HUES64 (cell line): ENCODE data around the gene IGF2R.
"Not testable (repeated sequence)": the region's sequence is repeated elsewhere in the genome, so short reads cannot be mapped to it uniquely, and the experiment has no call there.

Source experiments
- H3K27ac ChIP-seq: 2 replicates; pipeline ENCODE4 v1.7.0; 2013; ENCODE audit warnings: low read depth, low read length, inconsistent platforms
- H3K27me3 ChIP-seq: 2 replicates; pipeline ENCODE4 v1.6.1; 2013; ENCODE audit warnings: mild to moderate bottlenecking, low read length; ENCODE audit not compliant: insufficient read depth
- H3K36me3 ChIP-seq: 2 replicates; pipeline ENCODE4 v1.6.1; 2013; ENCODE audit warnings: mild to moderate bottlenecking, low read length; ENCODE audit not compliant: insufficient read depth
- H3K4me1 ChIP-seq: 2 replicates; pipeline ENCODE4 v1.6.1; 2013; ENCODE audit warnings: mild to moderate bottlenecking, low read length, moderate library complexity; ENCODE audit not compliant: insufficient read depth
- H3K4me3 ChIP-seq: 2 replicates; pipeline ENCODE4 v1.5.1; 2013; ENCODE audit warnings: mild to moderate bottlenecking, low read length, moderate library complexity
- H3K9ac ChIP-seq: 2 replicates; pipeline ENCODE4 v1.6.1; 2013; ENCODE audit warnings: mild to moderate bottlenecking, low read depth, low read length
- H3K9me3 ChIP-seq: 2 replicates; pipeline ENCODE4 v1.6.1; 2013; ENCODE audit warnings: low read depth, low read length; ENCODE audit not compliant: insufficient read depth
- WGBS: fragments of 150-250, 120-280 bp; methylation state at CpG from one replicate; pipeline ENCODE4 v1.1.7; 2013; ENCODE audit warnings: missing lambda C conversion rate; 5-methylcytosine and 5-hydroxymethylcytosine counted together

Gene IGF2R

GRCh38 chr6:160106010-160106409 is 137.1 kb downstream of the IGF2R start:
- 97% methylated on average over 14 of the region's 14 CpGs for WGBS
- Histone ChIP-seq H3K4me3 (no peak overlapping the region), H3K27me3 (no peaks in the 10 kb centered on the region), H3K27ac (no peak overlapping the region), H3K36me3 (peaks cover 35% of the 10 kb centered on the region), H3K4me1 (0 out of 2 replicates have a peak, but pooled peaks cover 2% of the 10 kb centered on the region), H3K9ac (no peak overlapping the region), H3K9me3 (no peaks in the 10 kb centered on the region)

DNA sequence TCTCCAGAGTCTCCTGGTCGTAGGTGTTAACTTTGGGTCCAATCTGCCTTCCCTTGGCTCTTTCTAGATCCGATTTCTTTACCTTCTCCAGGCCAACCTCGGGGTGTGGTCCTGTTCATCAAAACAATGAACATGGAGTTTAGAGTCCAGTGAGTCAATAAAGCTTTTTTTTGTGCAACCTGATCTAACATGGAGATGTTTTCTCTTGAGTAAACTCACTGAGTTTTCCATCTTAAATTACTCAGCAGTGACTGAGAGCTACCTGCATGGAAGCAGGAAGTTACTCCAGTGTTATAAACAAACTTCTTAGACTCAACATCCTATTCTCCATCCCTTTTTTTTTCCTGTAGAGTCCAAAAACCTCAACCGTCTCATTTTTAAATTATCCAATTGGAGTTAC is 137.8 kb downstream of the IGF2R start:
- H3K4me3 ChIP-seq: no peak overlapping the region
- peaks cover 32% of the 10 kb centered on the region for H3K36me3 ChIP-seq
- no peak overlapping the region for H3K27ac ChIP-seq
- H3K27me3 ChIP-seq: no peaks in the 10 kb centered on the region
- no peaks in the 10 kb centered on the region for H3K9me3 ChIP-seq
- H3K9ac ChIP-seq: no peak overlapping the region
- peaks cover 4% of the 10 kb centered on the region; the same call in 1 of the 2 replicates for H3K4me1 ChIP-seq
- 96% methylated on average over 4 of the region's 4 CpGs for WGBS

GRCh38 chr6:160108077-160108476 is 139.2 kb downstream of the IGF2R start:
- Histone ChIP-seq H3K27ac (no peak overlapping the region), H3K4me1 (peaks cover 7% of the 10 kb centered on the region; the same call in 1 of the 2 replicates), H3K9me3 (no peaks in the 10 kb centered on the region), H3K9ac (no peak overlapping the region), H3K27me3 (no peaks in the 10 kb centered on the region), H3K36me3 (peaks cover 26% of the 10 kb centered on the region), H3K4me3 (no peak overlapping the region)
- 93% methylated on average over 5 of the region's 5 CpGs for WGBS

- Histone ChIP-seq H3K9me3 (no peaks in the 10 kb centered on the region), H3K27me3 (no peaks in the 10 kb centered on the region), H3K9ac (no peak overlapping the region), H3K27ac (no peak overlapping the region), H3K36me3 (peaks cover 4% of the 10 kb centered on the region), H3K4me1 (peaks cover 7% of the 10 kb centered on the region; the same call in 1 of the 2 replicates), H3K4me3 (no peak overlapping the region)
Measured at GRCh38 chr6:160110586-160111123, 141.8 kb downstream of the IGF2R start.

DNA sequence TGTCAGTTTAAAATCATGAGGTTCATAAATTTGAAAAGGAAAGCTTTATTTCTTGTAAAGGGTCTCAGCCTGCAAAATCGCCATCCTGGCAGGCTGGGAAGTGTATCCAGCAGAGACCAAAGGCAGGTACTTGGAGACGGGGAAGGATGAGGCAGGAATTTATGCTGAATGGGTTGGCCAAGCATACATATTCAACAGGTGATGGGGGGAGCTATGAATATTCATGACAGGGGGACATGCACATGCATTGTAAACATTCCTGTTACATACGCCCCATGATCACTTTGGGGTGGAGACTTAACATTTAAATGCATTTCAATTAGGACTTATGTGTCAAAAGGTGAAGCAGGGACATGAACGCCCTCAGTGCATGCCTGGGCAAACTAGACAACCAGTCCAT is 142.9 kb downstream of the IGF2R start:
- 63% methylated on average over 4 of the region's 4 CpGs for WGBS
- Histone ChIP-seq H3K9me3 (no peaks in the 10 kb centered on the region), H3K27me3 (no peaks in the 10 kb centered on the region), H3K36me3 (no peaks in the 10 kb centered on the region; the same call in 1 of the 2 replicates), H3K27ac (peak overlapping the region; percentile 15; the same call in 1 of the 2 replicates), H3K4me1 (peaks cover 7% of the 10 kb centered on the region; the same call in 1 of the 2 replicates), H3K4me3 (no peak overlapping the region), H3K9ac (no peak overlapping the region)

DNA sequence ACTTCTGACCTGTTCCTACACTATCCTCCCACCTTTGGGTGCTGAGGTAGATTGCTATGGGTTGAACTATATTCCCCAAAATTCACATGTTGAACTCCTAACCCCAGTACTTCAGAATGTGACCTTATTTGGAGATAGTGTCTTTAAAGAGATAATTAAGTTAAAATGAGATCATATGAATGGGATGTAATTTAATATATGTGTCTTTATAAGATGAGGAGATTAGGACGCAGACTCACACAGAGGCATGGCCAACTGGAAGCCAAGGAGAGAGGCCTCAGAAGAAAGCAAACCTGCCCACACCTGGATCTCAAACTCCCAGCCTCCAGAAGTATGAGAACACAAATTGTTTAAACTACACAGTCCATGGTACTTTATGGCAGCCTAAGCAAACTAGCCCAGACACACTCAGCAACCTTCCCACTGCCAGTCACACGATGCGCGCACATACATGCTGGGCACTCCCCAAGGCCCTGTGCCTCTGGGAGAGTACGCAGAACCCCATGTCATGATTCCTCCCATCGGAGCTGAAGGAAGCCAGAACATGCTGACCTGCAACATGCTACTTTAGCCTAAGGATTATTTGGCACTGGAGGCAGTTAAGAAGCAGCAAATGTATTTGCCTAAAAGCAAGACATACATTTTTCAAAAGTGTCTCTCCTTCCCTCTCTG is 143.9 kb downstream of the IGF2R start:
- Histone ChIP-seq H3K4me1 (peaks cover 7% of the 10 kb centered on the region; the same call in 1 of the 2 replicates), H3K36me3 (no peaks in the 10 kb centered on the region), H3K9me3 (peaks cover 7% of the 10 kb centered on the region; the same call in 1 of the 2 replicates), H3K27ac (no peak overlapping the region), H3K4me3 (no peak overlapping the region), H3K9ac (no peak overlapping the region), H3K27me3 (no peaks in the 10 kb centered on the region)
- WGBS: 95% methylated on average over 6 of the region's 6 CpGs

DNA sequence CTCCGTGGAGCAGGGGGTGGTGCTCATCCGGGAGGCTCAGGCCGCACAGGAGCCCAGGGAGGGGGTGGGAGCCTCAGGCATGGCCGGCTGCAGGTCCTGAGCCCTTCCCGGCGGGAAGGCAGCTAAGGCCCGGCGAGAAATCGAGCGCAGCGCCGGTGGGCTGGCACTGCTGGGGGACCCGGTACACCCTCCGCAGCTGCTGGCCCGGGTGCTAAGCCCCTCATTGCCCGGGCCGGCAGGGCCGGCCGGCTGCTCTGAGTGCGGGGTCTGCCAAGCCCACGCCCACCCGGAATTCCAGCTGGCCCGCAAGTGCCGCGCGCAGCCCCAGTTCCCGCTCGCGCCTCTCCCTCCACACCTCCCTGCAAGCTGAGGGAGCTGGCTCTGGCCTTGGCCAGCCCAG is 145.7 kb downstream of the IGF2R start:
- H3K9me3 ChIP-seq: peaks cover 16% of the 10 kb centered on the region; the same call in 1 of the 2 replicates
- WGBS: 96% methylated on average over 29 of the region's 29 CpGs
- H3K4me3 ChIP-seq, H3K27ac ChIP-seq, H3K36me3 ChIP-seq, H3K27me3 ChIP-seq, H3K9ac ChIP-seq, H3K4me1 ChIP-seq: not testable (repeated sequence)

DNA sequence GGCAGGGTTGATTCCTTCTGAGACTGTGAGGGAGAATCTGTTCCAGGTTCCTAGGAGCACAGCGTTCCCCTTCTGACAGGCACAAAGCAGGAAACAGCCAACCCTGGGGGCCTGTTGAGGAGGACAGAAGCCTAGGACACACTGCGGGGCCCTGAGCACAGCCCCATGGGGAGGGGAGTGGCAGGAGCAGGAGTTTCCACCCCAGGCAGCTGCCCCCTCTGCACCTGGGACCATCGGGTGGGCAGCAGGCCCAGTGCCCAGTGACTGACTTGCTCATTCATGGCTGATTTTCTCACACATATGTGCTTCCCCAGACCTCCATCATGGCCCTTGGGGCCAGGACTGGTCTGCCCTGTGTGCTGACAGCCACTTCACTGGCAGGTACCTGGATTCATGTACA is 146.5 kb downstream of the IGF2R start:
- Histone ChIP-seq H3K36me3 (no peaks in the 10 kb centered on the region), H3K9me3 (peaks cover 16% of the 10 kb centered on the region; the same call in 1 of the 2 replicates), H3K4me3 (no peak overlapping the region), H3K27ac (no peak overlapping the region), H3K9ac (no peak overlapping the region), H3K27me3 (no peaks in the 10 kb centered on the region), H3K4me1 (peaks cover 7% of the 10 kb centered on the region; the same call in 1 of the 2 replicates)
- WGBS: 95% methylated on average over 3 of the region's 3 CpGs

GRCh38 chr6:160116411-160116810 is 147.5 kb downstream of the IGF2R start:
- peaks cover 16% of the 10 kb centered on the region; the same call in 1 of the 2 replicates for H3K9me3 ChIP-seq
- H3K4me3 ChIP-seq: no peak overlapping the region
- no peak overlapping the region for H3K9ac ChIP-seq
- H3K36me3 ChIP-seq: no peaks in the 10 kb centered on the region
- peaks cover 3% of the 10 kb centered on the region; the same call in 1 of the 2 replicates for H3K4me1 ChIP-seq
- 94% methylated on average over 2 of the region's 2 CpGs for WGBS
- H3K27me3 ChIP-seq: no peaks in the 10 kb centered on the region
- no peak overlapping the region for H3K27ac ChIP-seq

DNA sequence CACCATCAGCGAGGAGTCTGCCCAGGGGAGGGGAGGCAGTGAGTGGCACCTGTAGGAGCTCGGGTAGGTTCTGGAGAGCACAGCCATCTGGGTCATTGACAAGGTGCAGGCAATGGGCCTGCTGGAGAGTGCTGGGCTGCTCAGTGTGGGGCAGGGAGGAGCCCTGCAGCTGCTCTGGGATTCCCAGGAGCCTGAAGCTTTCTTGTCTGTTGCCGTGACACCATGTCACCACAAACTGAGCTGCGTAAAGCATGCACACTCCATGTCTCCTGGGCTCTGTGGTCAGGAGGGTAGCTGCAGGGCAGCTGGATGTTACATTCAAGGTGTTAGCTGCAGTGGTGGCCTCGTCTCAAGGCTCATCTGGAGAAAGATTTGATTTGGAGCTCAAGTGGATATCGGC is 148.3 kb downstream of the IGF2R start:
- Histone ChIP-seq H3K9ac (no peak overlapping the region), H3K4me1 (no peaks in the 10 kb centered on the region), H3K27me3 (no peaks in the 10 kb centered on the region), H3K36me3 (no peaks in the 10 kb centered on the region), H3K9me3 (peaks cover 16% of the 10 kb centered on the region; the same call in 1 of the 2 replicates), H3K4me3 (no peak overlapping the region), H3K27ac (no peak overlapping the region)
- WGBS: 94% methylated on average over 6 of the region's 6 CpGs

- Histone ChIP-seq H3K36me3 (no peaks in the 10 kb centered on the region), H3K4me3 (no peak overlapping the region), H3K4me1 (no peaks in the 10 kb centered on the region), H3K9ac (no peak overlapping the region), H3K9me3 (peaks cover 16% of the 10 kb centered on the region; the same call in 1 of the 2 replicates), H3K27me3 (no peaks in the 10 kb centered on the region), H3K27ac (no peak overlapping the region)
- 92% methylated on average over 5 of the region's 5 CpGs for WGBS
Measured at GRCh38 chr6:160118620-160119229, 149.8 kb downstream of the IGF2R start.
